Measurements from ENCODE around the gene EPB41L4A.

Gene EPB41L4A

GRCh38 chr5:112248623-112249022 is 170.5 kb downstream of the EPB41L4A start:
- Histone ChIP-seq H3K4me2 (ENCODE audit: low read depth, low read length, poor library complexity, severe bottlenecking) (no peak overlapping the region), H3K36me3 (ENCODE audit: insufficient read depth, low read length) (no peaks in the 10 kb centered on the region), H3K4me3 (ENCODE audit: low read length, poor library complexity, severe bottlenecking) (no peak overlapping the region), H2AFZ (ENCODE audit: low read length) (no peak overlapping the region), H3K27me3 (ENCODE audit: insufficient read depth, low read length, poor library complexity, severe bottlenecking) (no peaks in the 10 kb centered on the region), H3K4me1 (ENCODE audit: insufficient read depth, low read length, poor library complexity, severe bottlenecking) (no peaks in the 10 kb centered on the region), H3K9me2 (replicated peaks; ENCODE audit: low read depth, low read length) (no peaks in the 10 kb centered on the region), H3K9ac (ENCODE audit: low read depth, low read length, poor library complexity, severe bottlenecking) (no peak overlapping the region), H4K20me1 (ENCODE audit: insufficient read depth, low read length, poor library complexity, severe bottlenecking) (no peaks in the 10 kb centered on the region), H3F3A (ENCODE audit: low read depth) (no peaks in the 10 kb centered on the region), H3K9me3 (ENCODE audit: insufficient read depth, low read depth, low read length) (no peaks in the 10 kb centered on the region), H3K79me2 (ENCODE audit: insufficient read depth, low read length) (no peaks in the 10 kb centered on the region)
- no peak for TF ChIP-seq CTCF (conservative IDR thresholded peaks at IDR 0.05; ENCODE audit: low read length)
- no peak for TF ChIP-seq EZH2phosphoT487 (IDR thresholded peaks at IDR 0.05; ENCODE audit: borderline replicate concordance)

GRCh38 chr5:112247960-112248359 is 171.1 kb downstream of the EPB41L4A start:
- Histone ChIP-seq H3K79me2 (ENCODE audit: insufficient read depth, low read length) (no peaks in the 10 kb centered on the region), H3K36me3 (ENCODE audit: insufficient read depth, low read length) (no peaks in the 10 kb centered on the region), H3K4me3 (ENCODE audit: low read length, poor library complexity, severe bottlenecking) (no peak overlapping the region), H3K9ac (ENCODE audit: low read depth, low read length, poor library complexity, severe bottlenecking) (no peak overlapping the region), H3K9me3 (ENCODE audit: insufficient read depth, low read depth, low read length) (no peaks in the 10 kb centered on the region), H4K20me1 (ENCODE audit: insufficient read depth, low read length, poor library complexity, severe bottlenecking) (no peaks in the 10 kb centered on the region), H3K9me2 (replicated peaks; ENCODE audit: low read depth, low read length) (no peaks in the 10 kb centered on the region), H2AFZ (ENCODE audit: low read length) (no peak overlapping the region), H3K4me1 (ENCODE audit: insufficient read depth, low read length, poor library complexity, severe bottlenecking) (no peaks in the 10 kb centered on the region), H3K27me3 (ENCODE audit: insufficient read depth, low read length, poor library complexity, severe bottlenecking) (no peaks in the 10 kb centered on the region), H3F3A (ENCODE audit: low read depth) (no peaks in the 10 kb centered on the region), H3K4me2 (ENCODE audit: low read depth, low read length, poor library complexity, severe bottlenecking) (no peak overlapping the region)
- no peak for TF ChIP-seq EZH2phosphoT487 (IDR thresholded peaks at IDR 0.05; ENCODE audit: borderline replicate concordance)
- no peak for TF ChIP-seq CTCF (conservative IDR thresholded peaks at IDR 0.05; ENCODE audit: low read length)

GRCh38 chr5:112245656-112246055 is 173.4 kb downstream of the EPB41L4A start:
- Histone ChIP-seq H3K36me3 (ENCODE audit: insufficient read depth, low read length) (no peaks in the 10 kb centered on the region), H3K4me2 (ENCODE audit: low read depth, low read length, poor library complexity, severe bottlenecking) (no peak overlapping the region), H4K20me1 (ENCODE audit: insufficient read depth, low read length, poor library complexity, severe bottlenecking) (no peaks in the 10 kb centered on the region), H3K4me3 (ENCODE audit: low read length, poor library complexity, severe bottlenecking) (no peak overlapping the region), H3K4me1 (ENCODE audit: insufficient read depth, low read length, poor library complexity, severe bottlenecking) (no peaks in the 10 kb centered on the region), H3K9me2 (replicated peaks; ENCODE audit: low read depth, low read length) (no peaks in the 10 kb centered on the region), H2AFZ (ENCODE audit: low read length) (no peak overlapping the region), H3K79me2 (ENCODE audit: insufficient read depth, low read length) (no peaks in the 10 kb centered on the region), H3K9me3 (ENCODE audit: insufficient read depth, low read depth, low read length) (no peaks in the 10 kb centered on the region), H3F3A (ENCODE audit: low read depth) (no peaks in the 10 kb centered on the region), H3K9ac (ENCODE audit: low read depth, low read length, poor library complexity, severe bottlenecking) (no peak overlapping the region), H3K27me3 (ENCODE audit: insufficient read depth, low read length, poor library complexity, severe bottlenecking) (no peaks in the 10 kb centered on the region)
- TF ChIP-seq EZH2phosphoT487 (IDR thresholded peaks at IDR 0.05; ENCODE audit: borderline replicate concordance) (no peak), CTCF (conservative IDR thresholded peaks at IDR 0.05; ENCODE audit: low read length) (no peak)
